Measurements from ENCODE around the gene ZNF497.

Gene ZNF497

GRCh38 chr19:58305932-58306323 is 56.6 kb downstream of the ZNF497 start:
- no peak for DNase-seq

GRCh38 chr19:58305065-58305931 is 57.3 kb downstream of the ZNF497 start, which contains the start of gene ERVK3-1:
ERVK3-1 (plus strand) TSS chr19:58305377; CDS start chr19:58312169, 6,792 bp downstream.
- peak; percentile 96 to 98 for DNase-seq

- DNase-seq, result no peak
Measured at GRCh38 chr19:58304748-58305064, 57.8 kb downstream of the ZNF497 start.

Measured in NCI-H2081 (cell line).